Neuronal stem cell (in vitro differentiated cells): ENCODE measurements around the gene MYBPC2.
A peak's percentile ranks its signal among the peaks of the same experiment; 100 is the strongest.

Experiments
- DNase-seq: peaks from one replicate; pipeline ENCODE4 v3.0.0-alpha.2; 2013; ENCODE audit warnings: low spot score
- H2AFZ ChIP-seq: one replicate; pipeline ENCODE4 v1.6.1; 2013; ENCODE audit warnings: mild to moderate bottlenecking, low read length, inconsistent platforms
- H2AK5ac ChIP-seq: 2 replicates; pipeline ENCODE4 v1.6.1; 2013; ENCODE audit warnings: low read depth, mild to moderate bottlenecking, inconsistent platforms, low read length, moderate library complexity, mixed read lengths
- H2BK120ac ChIP-seq: 2 replicates; pipeline ENCODE4 v1.6.1; 2013; ENCODE audit warnings: low read depth, mild to moderate bottlenecking, inconsistent platforms, low read length, moderate library complexity, mixed read lengths
- H2BK12ac ChIP-seq: one replicate; pipeline ENCODE4 v1.6.1; 2013; ENCODE audit warnings: low read length, inconsistent platforms
- H2BK15ac ChIP-seq: 2 replicates; pipeline ENCODE4 v1.6.1; 2013; ENCODE audit warnings: mild to moderate bottlenecking, low read length, inconsistent platforms, mixed read lengths
- H2BK5ac ChIP-seq: one replicate; pipeline ENCODE4 v1.6.1; 2013; ENCODE audit warnings: inconsistent platforms, mild to moderate bottlenecking, low read length, moderate library complexity
- H3K14ac ChIP-seq: one replicate; pipeline ENCODE4 v1.6.1; 2013; ENCODE audit warnings: low read length, inconsistent platforms
- H3K18ac ChIP-seq: 2 replicates; pipeline ENCODE4 v1.6.1; 2013; ENCODE audit warnings: low read length, inconsistent platforms
- H3K23ac ChIP-seq: 2 replicates; pipeline ENCODE4 v1.6.1; 2013; ENCODE audit warnings: low read depth, mild to moderate bottlenecking, mixed read lengths, low read length, inconsistent platforms; ENCODE audit not compliant: poor library complexity
- H3K27ac ChIP-seq: replicated peaks from 3 replicates; pipeline ENCODE4 v1.5.1; 2013; ENCODE audit warnings: low read length, inconsistent platforms
- H3K27me3 ChIP-seq, 3 experiments: 2 replicates each; pipeline ENCODE4 v1.6.1; 2013; ENCODE audit warnings: low read length in 3 of 3, mild to moderate bottlenecking in 2 of 3, inconsistent platforms in 1 of 3, low read depth in 1 of 3, mixed read lengths in 1 of 3, moderate library complexity in 1 of 3; ENCODE audit not compliant: control insufficient read depth in 3 of 3, insufficient read depth in 3 of 3
- H3K36me3 ChIP-seq, 2 donors: replicated peaks in 1 of 2; 2 replicates each; pipeline ENCODE4 v1.6.1; 2013; ENCODE audit warnings: low read length in 2 of 2; ENCODE audit not compliant: control insufficient read depth in 2 of 2, insufficient read depth in 2 of 2
- H3K4ac ChIP-seq: 2 replicates; pipeline ENCODE4 v1.6.1; 2013; ENCODE audit warnings: inconsistent platforms, mild to moderate bottlenecking, low read length, moderate library complexity
- H3K4me1 ChIP-seq, 2 donors: 1 replicate in 1 of 2; 2 replicates in 1 of 2; pipeline ENCODE4 v1.6.1; 2013; ENCODE audit warnings: low read length in 2 of 2, low read depth in 1 of 2; ENCODE audit not compliant: control insufficient read depth in 2 of 2, insufficient read depth in 1 of 2
- H3K4me2 ChIP-seq: one replicate; pipeline ENCODE4 v1.6.1; 2013; ENCODE audit warnings: mild to moderate bottlenecking, low read length, inconsistent platforms; ENCODE audit not compliant: insufficient read depth, poor library complexity, severe bottlenecking
- H3K4me3 ChIP-seq, 2 donors: 2 replicates each; pipeline ENCODE4 v1.5.1; 2013; ENCODE audit warnings: low read length in 2 of 2, mild to moderate bottlenecking in 2 of 2, inconsistent platforms in 1 of 2, moderate library complexity in 1 of 2
- H3K79me1 ChIP-seq: one replicate; pipeline ENCODE4 v1.6.1; 2013; ENCODE audit warnings: low read depth, mild to moderate bottlenecking, inconsistent platforms, low read length, moderate library complexity
- H3K9ac ChIP-seq: one replicate; pipeline ENCODE4 v1.6.1; 2013; ENCODE audit warnings: mild to moderate bottlenecking, low read depth, low read length, inconsistent platforms; ENCODE audit not compliant: poor library complexity
- H3K9me3 ChIP-seq, 2 donors: replicated peaks in 1 of 2; 2 replicates each; pipeline versions ENCODE3 to v1.6.1; 2013; ENCODE audit warnings: low read length in 2 of 2, mild to moderate bottlenecking in 2 of 2, inconsistent platforms in 1 of 2, low read depth in 1 of 2, mixed read lengths in 1 of 2, moderate library complexity in 1 of 2; ENCODE audit not compliant: control insufficient read depth in 2 of 2, insufficient read depth in 1 of 2
- H4K8ac ChIP-seq: one replicate; pipeline ENCODE4 v1.6.1; 2013; ENCODE audit warnings: low read depth, mild to moderate bottlenecking, inconsistent platforms, low read length, moderate library complexity
- H4K91ac ChIP-seq: one replicate; pipeline ENCODE4 v1.6.1; 2013; ENCODE audit warnings: low read length, low read depth, mild to moderate bottlenecking, inconsistent platforms; ENCODE audit not compliant: poor library complexity
- WGBS, 2 donors: extraction: QIAGEN DNeasy Blood & Tissue Kit; methylation state at CpG; one replicate each; pipeline ENCODE4 v1.1.7; 2013; ENCODE audit warnings: missing lambda C conversion rate in 2 of 2, mixed read lengths in 1 of 2; ENCODE audit not compliant: insufficient read length in 2 of 2, insufficient replicate concordance in 1 of 2; ENCODE audit errors: extremely low coverage in 2 of 2; 5-methylcytosine and 5-hydroxymethylcytosine counted together

The MYBPC2 gene

GRCh38 chr19:50410109-50410508, 22.6 kb upstream of the MYBPC2 start:
- no peak overlapping the region for H2BK15ac ChIP-seq
- H4K8ac ChIP-seq, result no peak overlapping the region
- H2BK5ac ChIP-seq, result no peak overlapping the region
- no peak overlapping the region for H2AFZ ChIP-seq
- peaks cover 0 to 3% of the 10 kb centered on the region in 2 donors for H3K9me3 ChIP-seq
- H3K36me3 ChIP-seq, result peaks cover 47 to 77% of the 10 kb centered on the region in 2 donors
- no peak overlapping the region for H3K4ac ChIP-seq
- H3K4me2 ChIP-seq, result no peak overlapping the region
- H2AK5ac ChIP-seq, result no peak overlapping the region
- H3K23ac ChIP-seq, result no peak overlapping the region
- H3K18ac ChIP-seq, result no peak overlapping the region
- no peaks in the 10 kb centered on the region for H3K27me3 ChIP-seq
- H3K14ac ChIP-seq, result no peak overlapping the region
- no peak overlapping the region for H4K91ac ChIP-seq
- no CpG with 5 or more reads among the region's 10 CpGs for WGBS, 2 donors
- peaks cover 1% of the 10 kb centered on the region for H3K79me1 ChIP-seq
- H3K27ac ChIP-seq, result no peak overlapping the region
- DNase-seq, result no peak
- H3K4me3 ChIP-seq, result no peak overlapping the region
- H2BK12ac ChIP-seq, result no peak overlapping the region
- no peak overlapping the region for H3K9ac ChIP-seq
- no peak overlapping the region for H2BK120ac ChIP-seq
- no peaks in the 10 kb centered on the region for H3K4me1 ChIP-seq

- H2BK120ac ChIP-seq, result no peak overlapping the region
- no peaks in the 10 kb centered on the region for H3K79me1 ChIP-seq
- H3K27me3 ChIP-seq, result no peaks in the 10 kb centered on the region
- no peak overlapping the region for H2BK12ac ChIP-seq
- H3K18ac ChIP-seq, result no peak overlapping the region
- no peak overlapping the region for H3K14ac ChIP-seq
- H3K27ac ChIP-seq, result no peak overlapping the region
- H3K4me3 ChIP-seq, result no peak overlapping the region
- no peak overlapping the region for H3K23ac ChIP-seq
- DNase-seq, result no peak
- no peak overlapping the region for H4K8ac ChIP-seq
- peaks cover 0 to 1% of the 10 kb centered on the region in 2 donors for H3K9me3 ChIP-seq
- no peak overlapping the region for H3K9ac ChIP-seq
- H3K36me3 ChIP-seq, result peaks cover 30 to 58% of the 10 kb centered on the region in 2 donors
- H2BK5ac ChIP-seq, result no peak overlapping the region
- no CpG with 5 or more reads among the region's 2 CpGs for WGBS, 2 donors
- H2AFZ ChIP-seq, result no peak overlapping the region
- no peaks in the 10 kb centered on the region for H3K4me1 ChIP-seq
- no peak overlapping the region for H2AK5ac ChIP-seq
- no peak overlapping the region for H2BK15ac ChIP-seq
- H4K91ac ChIP-seq, result no peak overlapping the region
- H3K4me2 ChIP-seq, result no peak overlapping the region
- no peak overlapping the region for H3K4ac ChIP-seq
Measured at GRCh38 chr19:50412419-50412818, 20.3 kb upstream of the MYBPC2 start.

- Histone ChIP-seq H2BK12ac (peak overlapping the region; percentile 84), H3K27ac (no peak overlapping the region), H3K27me3 (no peaks in the 10 kb centered on the region), H4K8ac (no peak overlapping the region), H3K36me3 (peaks cover 30 to 58% of the 10 kb centered on the region in 2 donors), H3K14ac (no peak overlapping the region), H2AFZ (no peak overlapping the region), H4K91ac (no peak overlapping the region), H3K9me3 (peaks cover 0 to 1% of the 10 kb centered on the region in 2 donors), H3K4ac (no peak overlapping the region), H3K18ac (no peak overlapping the region), H2AK5ac (no peak overlapping the region), H2BK120ac (no peak overlapping the region), H2BK5ac (peak overlapping the region; percentile 13), H3K4me2 (peak overlapping the region; percentile 2), H3K4me1 (no peaks in the 10 kb centered on the region), H3K23ac (no peak overlapping the region), H3K79me1 (no peaks in the 10 kb centered on the region), H3K9ac (no peak overlapping the region), H2BK15ac (no peak overlapping the region), H3K4me3 (no peak overlapping the region)
- no CpG with 5 or more reads among the region's 13 CpGs for WGBS, 2 donors
- DNase-seq, result no peak
Measured at GRCh38 chr19:50413096-50413495, 19.6 kb upstream of the MYBPC2 start.

GRCh38 chr19:50413531-50413930, 19.2 kb upstream of the MYBPC2 start:
- no peak overlapping the region for H2BK120ac ChIP-seq
- peaks cover 0 to 2% (median 0%) of the 10 kb centered on the region in 3 experiments for H3K27me3 ChIP-seq
- no peaks in the 10 kb centered on the region for H3K4me1 ChIP-seq
- H2BK5ac ChIP-seq, result no peak overlapping the region
- H3K14ac ChIP-seq, result no peak overlapping the region
- no CpG with 5 or more reads among the region's 21 CpGs for WGBS, 2 donors
- peak overlapping the region; percentile 75 for H3K23ac ChIP-seq
- H3K79me1 ChIP-seq, result no peaks in the 10 kb centered on the region
- H3K4me2 ChIP-seq, result no peak overlapping the region
- no peak overlapping the region for H2BK15ac ChIP-seq
- H3K9ac ChIP-seq, result peak overlapping the region; percentile 72
- H3K18ac ChIP-seq, result no peak overlapping the region
- no peak overlapping the region for H3K4ac ChIP-seq
- H3K36me3 ChIP-seq, result peaks cover 30 to 56% of the 10 kb centered on the region in 2 donors
- no peak overlapping the region for H2AK5ac ChIP-seq
- no peak for DNase-seq
- peak overlapping the region; percentile 84 for H2BK12ac ChIP-seq
- no peak overlapping the region for H4K91ac ChIP-seq
- H3K27ac ChIP-seq, result no peak overlapping the region
- no peak overlapping the region for H3K4me3 ChIP-seq
- no peak overlapping the region for H4K8ac ChIP-seq
- peaks cover 0 to 1% of the 10 kb centered on the region in 2 donors for H3K9me3 ChIP-seq
- H2AFZ ChIP-seq, result no peak overlapping the region
